Activated T-helper 2 cell treated with anti-CD3 and anti-CD28 coated beads, Interferon-gamma antibody, Interleukin-2, Interleukin-4, amounts not matched to agents 10 μg/mL and 5 μg/mL and 100 μg/mL, durations not matched to agents 14 hours and 24 hours and 36 hours (primary cell): ENCODE results near the gene PTCD2. TPM values are rescaled to one million over a fixed set of nuclear protein-coding genes. Genes with fewer than 3 reads are reported as not detected.

ENCODE experiments used
- DNase-seq: peaks from one replicate; pipeline ENCODE4 v3.0.0; 2021; ENCODE audit warnings: low spot score
- H3K27ac Mint-ChIP-seq: one replicate; pipeline ENCODE4 v1.8.0; 2021; ENCODE audit warnings: mixed read lengths
- H3K27me3 Mint-ChIP-seq: one replicate; pipeline ENCODE4 v1.8.0; 2021; ENCODE audit warnings: low read depth, mixed read lengths
- H3K36me3 Mint-ChIP-seq: one replicate; pipeline ENCODE4 v1.8.0; 2021; ENCODE audit warnings: low read depth, mixed read lengths
- H3K4me1 Mint-ChIP-seq: one replicate; pipeline ENCODE4 v1.8.0; 2021; ENCODE audit warnings: low read depth, mixed read lengths
- H3K4me3 Mint-ChIP-seq: one replicate; pipeline ENCODE4 v1.8.0; 2021; ENCODE audit warnings: low read depth, mild to moderate bottlenecking, moderate library complexity, mixed read lengths
- H3K9me3 Mint-ChIP-seq: one replicate; pipeline ENCODE4 v1.8.0; 2021; ENCODE audit warnings: mixed read lengths
- intact Hi-C: fragments of 100-400 bp; cut with micrococcal nuclease; formaldehyde crosslinking; loops from one replicate; pipeline ENCODE4 v1.15.1; 2023
- total RNA-seq: library from RNA; stranded (reverse); gene quantifications from 2 replicates; pipeline ENCODE4 v1.2.3, GENCODE V29; 2022

Gene PTCD2
- 14.7 and 16.8 TPM in 2 replicates for total RNA-seq

DNA sequence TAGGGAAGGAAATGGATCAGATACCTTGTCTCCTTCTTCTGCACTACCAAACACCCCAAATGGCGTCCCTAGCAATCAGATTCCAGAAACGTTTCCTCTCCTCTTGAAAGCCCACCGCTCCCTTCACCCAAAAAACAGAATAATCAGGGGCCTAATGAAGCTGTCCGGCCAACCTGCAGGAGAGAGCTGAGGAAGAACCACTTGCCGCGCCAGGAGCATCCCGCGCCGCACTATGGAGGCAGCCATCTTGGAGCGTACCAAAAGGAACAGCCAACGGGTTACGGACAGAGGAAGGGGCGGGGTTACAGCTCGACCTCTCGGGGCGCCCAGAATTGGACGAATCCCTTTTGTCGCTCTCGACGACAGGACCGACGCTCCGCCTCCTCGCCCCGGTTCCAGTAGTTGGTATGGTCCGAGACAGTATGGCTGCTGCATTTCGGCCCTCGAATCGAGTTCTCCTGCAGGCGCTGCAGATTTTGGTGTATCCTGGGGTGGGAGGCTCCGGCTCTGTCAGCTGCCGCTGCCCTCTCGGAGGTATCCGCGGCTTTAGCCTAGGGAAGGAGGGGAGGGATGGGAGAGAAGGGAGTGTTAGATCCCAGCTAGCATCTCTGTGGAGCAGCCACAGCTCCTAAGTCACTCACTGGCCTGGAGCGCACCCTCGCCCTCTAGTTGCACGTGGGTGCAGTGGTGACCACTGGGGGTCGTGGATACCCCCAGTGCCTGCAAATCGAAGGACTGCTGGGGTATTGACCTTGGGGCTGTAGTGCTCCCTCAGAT lies at the start of gene PTCD2, which contains the start of gene MRPS27:
PTCD2 (plus strand) TSS at position 398 of the 777 bp plus-strand sequence; CDS start at position 408, 10 bp downstream.
MRPS27 (minus strand) TSS at position 265 of the 777 bp plus-strand sequence; CDS start at position 246, 19 bp downstream.
- Mint-ChIP-seq H3K4me3 (peak within 1 kb of the TSS; percentile 93), H3K9me3 (no peaks in the 10 kb centered on the region), H3K27me3 (no peaks in the 10 kb centered on the region), H3K36me3 (peaks cover 56% of the 10 kb centered on the region), H3K4me1 (peaks cover 31% of the 10 kb centered on the region), H3K27ac (peak within 1 kb of the TSS; percentile 85)
- intact Hi-C loops = loop anchor here (1.0 to 5.0 kb wide), 3 partner anchors 12 to 718 kb away; no protein-coding TSS in a partner anchor
- DNase-seq = peak; percentile 93

DNA sequence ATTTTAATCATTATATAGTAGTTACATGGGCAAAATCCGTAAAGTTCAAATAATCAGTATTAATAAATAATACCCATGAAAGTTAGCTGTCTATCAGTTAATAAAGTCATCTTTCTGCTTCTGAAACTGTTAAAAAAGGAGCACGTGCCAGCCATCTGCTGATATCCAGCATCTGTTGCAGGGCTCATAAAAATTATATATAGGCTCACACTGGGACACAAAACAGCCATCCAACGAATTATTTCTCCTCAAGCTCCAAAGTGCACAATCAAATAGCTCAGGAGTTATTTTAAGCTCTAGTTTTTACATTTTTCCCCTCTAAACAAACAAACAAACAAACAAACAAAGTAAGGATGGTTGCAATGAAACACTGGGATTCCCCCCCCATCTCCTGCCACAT lies 48.5 kb upstream of the PTCD2 start:
- Mint-ChIP-seq H3K27me3 (no peaks in the 10 kb centered on the region), H3K4me3 (no peak overlapping the region), H3K36me3 (peaks cover 16% of the 10 kb centered on the region), H3K4me1 (peaks cover 2% of the 10 kb centered on the region), H3K27ac (no peak overlapping the region), H3K9me3 (no peaks in the 10 kb centered on the region)
- intact Hi-C loops = no loop called here
- DNase-seq = no peak

DNA sequence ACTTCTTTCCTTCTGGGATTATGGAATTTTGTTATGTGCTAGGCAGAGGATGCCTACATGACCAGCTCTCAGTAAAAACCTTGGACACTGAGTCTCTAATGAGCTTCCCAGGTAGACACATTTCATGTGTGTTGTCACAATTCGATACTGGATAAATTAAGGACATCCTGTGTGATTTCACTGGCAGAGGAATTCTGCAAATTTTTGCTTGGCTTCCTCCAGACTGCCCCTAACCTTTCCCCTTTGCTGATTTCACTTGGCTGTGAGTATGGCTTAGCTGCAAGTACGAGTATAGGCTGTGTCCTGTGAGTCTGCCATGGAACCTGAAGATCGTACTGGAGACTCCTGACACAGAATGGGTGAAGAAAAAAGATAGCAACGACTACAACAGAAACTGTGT lies 47.8 kb upstream of the PTCD2 start:
- H3K9me3 Mint-ChIP-seq = no peaks in the 10 kb centered on the region
- DNase-seq = no peak
- peaks cover 22% of the 10 kb centered on the region for H3K36me3 Mint-ChIP-seq
- peaks cover 2% of the 10 kb centered on the region for H3K4me1 Mint-ChIP-seq
- intact Hi-C loops = no loop called here
- no peaks in the 10 kb centered on the region for H3K27me3 Mint-ChIP-seq
- no peak overlapping the region for H3K27ac Mint-ChIP-seq
- H3K4me3 Mint-ChIP-seq = no peak overlapping the region

GRCh38 chr5:72273547-72273946 lies 46.6 kb upstream of the PTCD2 start:
- intact Hi-C loops = no loop called here
- DNase-seq = no peak
- Mint-ChIP-seq H3K4me1 (no peaks in the 10 kb centered on the region), H3K27ac (no peak overlapping the region), H3K4me3 (no peak overlapping the region), H3K9me3 (no peaks in the 10 kb centered on the region), H3K36me3 (peaks cover 28% of the 10 kb centered on the region), H3K27me3 (no peaks in the 10 kb centered on the region)

DNA sequence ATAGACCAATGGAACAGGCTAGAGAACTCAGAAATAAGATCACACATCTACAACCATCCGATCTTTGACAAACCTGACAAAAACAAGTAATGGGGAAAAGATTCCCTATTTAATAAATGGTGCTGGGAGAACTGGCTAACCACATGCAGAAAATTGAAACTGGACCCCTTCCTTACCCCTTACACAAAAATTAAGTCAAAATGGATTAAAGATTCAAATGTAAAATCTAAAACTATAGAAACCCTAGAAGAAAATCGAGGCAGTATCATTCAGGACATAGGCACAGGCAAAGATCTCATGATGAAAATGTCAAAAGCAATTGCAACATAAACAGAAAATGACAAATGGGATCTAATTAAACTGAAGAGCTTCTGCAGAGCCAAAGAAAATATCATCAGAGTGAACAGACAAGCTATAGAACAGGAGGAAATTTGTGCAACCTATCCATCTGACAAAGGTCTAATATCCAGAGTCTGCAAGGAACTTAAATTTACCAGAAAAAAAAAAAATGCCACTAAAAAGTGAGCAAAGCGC lies 43.9 kb upstream of the PTCD2 start:
- no peak for DNase-seq
- peaks cover 41% of the 10 kb centered on the region for H3K36me3 Mint-ChIP-seq
- H3K4me1 Mint-ChIP-seq = no peaks in the 10 kb centered on the region
- H3K27ac Mint-ChIP-seq = no peak overlapping the region
- no peak overlapping the region for H3K4me3 Mint-ChIP-seq
- intact Hi-C loops = no loop called here
- H3K27me3 Mint-ChIP-seq = no peaks in the 10 kb centered on the region
- H3K9me3 Mint-ChIP-seq = no peaks in the 10 kb centered on the region

GRCh38 chr5:72280581-72281069 lies 39.5 kb upstream of the PTCD2 start:
- H3K27me3 Mint-ChIP-seq = no peaks in the 10 kb centered on the region
- peaks cover 61% of the 10 kb centered on the region for H3K36me3 Mint-ChIP-seq
- no peak for DNase-seq
- no peak overlapping the region for H3K27ac Mint-ChIP-seq
- no peak overlapping the region for H3K4me3 Mint-ChIP-seq
- intact Hi-C loops = no loop called here
- no peaks in the 10 kb centered on the region for H3K9me3 Mint-ChIP-seq
- H3K4me1 Mint-ChIP-seq = peaks cover 7% of the 10 kb centered on the region

DNA sequence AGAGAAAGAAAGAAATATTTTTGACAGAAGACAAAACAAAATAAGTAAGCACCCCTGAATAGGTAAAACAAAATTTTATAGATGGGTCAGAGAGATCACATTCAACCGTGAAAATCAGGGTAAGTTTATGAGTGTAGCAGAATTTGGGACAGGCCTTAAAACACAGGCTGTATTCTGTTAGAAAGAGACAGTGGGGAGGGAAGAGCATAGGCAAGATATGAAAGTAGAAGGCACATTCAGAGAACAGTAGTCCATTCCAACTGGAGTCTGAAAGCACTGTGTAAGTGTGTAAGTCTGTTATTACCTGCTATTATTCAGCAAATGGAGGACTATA lies 38.8 kb upstream of the PTCD2 start:
- intact Hi-C loops = no loop called here
- H3K27ac Mint-ChIP-seq = no peak overlapping the region
- no peak for DNase-seq
- no peaks in the 10 kb centered on the region for H3K27me3 Mint-ChIP-seq
- peaks cover 7% of the 10 kb centered on the region for H3K4me1 Mint-ChIP-seq
- H3K4me3 Mint-ChIP-seq = no peak overlapping the region
- peaks cover 58% of the 10 kb centered on the region for H3K36me3 Mint-ChIP-seq
- no peaks in the 10 kb centered on the region for H3K9me3 Mint-ChIP-seq

- no peak overlapping the region for H3K4me3 Mint-ChIP-seq
- peaks cover 58% of the 10 kb centered on the region for H3K36me3 Mint-ChIP-seq
- no peaks in the 10 kb centered on the region for H3K27me3 Mint-ChIP-seq
- H3K27ac Mint-ChIP-seq = no peak overlapping the region
- intact Hi-C loops = no loop called here
- no peaks in the 10 kb centered on the region for H3K9me3 Mint-ChIP-seq
- peaks cover 7% of the 10 kb centered on the region for H3K4me1 Mint-ChIP-seq
- no peak for DNase-seq
Observed at GRCh38 chr5:72281764-72282499, 38.2 kb upstream of the PTCD2 start.

DNA sequence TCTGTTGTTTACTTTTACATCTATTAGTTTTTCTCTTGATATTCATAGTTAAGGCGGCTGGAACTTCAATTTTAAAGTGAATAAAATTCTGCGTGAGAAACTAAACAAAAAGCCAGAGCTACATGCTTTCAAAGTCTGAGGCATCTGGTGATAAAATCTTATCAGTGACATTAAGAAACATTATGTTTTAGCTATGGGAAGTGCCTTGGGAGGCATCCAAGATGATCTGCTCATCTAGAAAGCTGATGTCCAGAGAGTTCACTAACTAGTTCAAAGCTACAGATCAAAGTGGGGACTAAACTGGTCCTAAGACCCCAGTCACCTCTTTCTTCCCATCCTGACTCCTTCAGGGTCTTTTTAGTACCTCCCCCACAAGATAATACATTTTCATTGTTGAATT lies 37.3 kb upstream of the PTCD2 start:
- Mint-ChIP-seq H3K27ac (no peak overlapping the region), H3K36me3 (peaks cover 56% of the 10 kb centered on the region), H3K27me3 (no peaks in the 10 kb centered on the region), H3K4me3 (no peak overlapping the region), H3K4me1 (peaks cover 7% of the 10 kb centered on the region), H3K9me3 (no peaks in the 10 kb centered on the region)
- DNase-seq = no peak
- intact Hi-C loops = no loop called here

DNA sequence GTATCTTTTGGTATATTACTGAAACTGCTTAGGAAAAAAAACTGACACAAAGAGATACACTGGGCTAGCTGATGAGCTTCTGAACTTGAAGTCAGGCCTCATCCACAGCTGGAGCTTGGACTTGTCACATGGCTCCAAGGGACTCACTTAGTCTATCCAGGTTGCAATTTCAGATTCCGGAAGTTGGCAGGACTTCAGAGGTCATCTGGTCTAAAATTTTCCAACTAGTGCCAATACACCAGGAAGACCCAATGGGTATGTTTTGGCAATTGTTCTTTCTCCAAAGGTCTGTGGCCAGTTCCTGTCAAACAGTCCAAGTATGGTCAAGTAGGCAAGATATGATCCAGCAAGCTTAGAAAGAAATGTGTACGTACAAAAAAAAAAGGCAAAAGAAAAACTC lies 36.8 kb upstream of the PTCD2 start:
- no peaks in the 10 kb centered on the region for H3K9me3 Mint-ChIP-seq
- DNase-seq = no peak
- H3K36me3 Mint-ChIP-seq = peaks cover 55% of the 10 kb centered on the region
- intact Hi-C loops = no loop called here
- no peaks in the 10 kb centered on the region for H3K27me3 Mint-ChIP-seq
- peaks cover 7% of the 10 kb centered on the region for H3K4me1 Mint-ChIP-seq
- H3K27ac Mint-ChIP-seq = no peak overlapping the region
- H3K4me3 Mint-ChIP-seq = no peak overlapping the region

GRCh38 chr5:72284559-72285423 lies 35.4 kb upstream of the PTCD2 start:
- H3K4me1 Mint-ChIP-seq = peaks cover 7% of the 10 kb centered on the region
- intact Hi-C loops = no loop called here
- DNase-seq = no peak
- H3K27me3 Mint-ChIP-seq = no peaks in the 10 kb centered on the region
- H3K4me3 Mint-ChIP-seq = no peak overlapping the region
- H3K36me3 Mint-ChIP-seq = peaks cover 54% of the 10 kb centered on the region
- H3K9me3 Mint-ChIP-seq = no peaks in the 10 kb centered on the region
- H3K27ac Mint-ChIP-seq = no peak overlapping the region

DNA sequence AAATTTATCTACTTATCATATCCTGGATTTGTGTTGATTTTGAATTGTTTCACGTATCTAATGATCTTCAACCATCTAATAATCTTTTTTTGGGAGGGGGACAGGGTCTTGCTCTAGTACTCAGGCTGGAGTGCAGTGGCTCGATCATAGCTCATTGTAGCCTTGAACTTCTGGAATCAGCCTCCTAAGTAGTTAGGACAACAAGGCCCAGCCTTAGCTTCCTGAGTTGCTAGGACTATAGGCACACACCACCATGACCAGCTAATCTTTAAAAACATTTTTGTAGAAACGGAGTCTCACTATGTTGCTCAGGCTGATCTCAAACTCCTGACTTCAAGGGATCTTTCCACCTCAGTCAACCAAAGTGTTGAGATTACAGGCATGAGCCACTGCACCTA lies 34.8 kb upstream of the PTCD2 start:
- intact Hi-C loops = no loop called here
- Mint-ChIP-seq H3K36me3 (peaks cover 56% of the 10 kb centered on the region), H3K27me3 (no peaks in the 10 kb centered on the region), H3K4me3 (no peak overlapping the region), H3K9me3 (no peaks in the 10 kb centered on the region), H3K27ac (no peak overlapping the region), H3K4me1 (peaks cover 7% of the 10 kb centered on the region)
- DNase-seq = no peak
